Glutamatergic neuron (in vitro differentiated cells): ENCODE data around the gene ADAP1. TPM values are rescaled to one million over a fixed set of nuclear protein-coding genes. Genes with fewer than 3 reads are reported as not detected.
A peak's percentile ranks its signal among the peaks of the same experiment; 100 is the strongest.

Experiments used
- DNase-seq: peaks from one replicate; pipeline ENCODE4 v3.0.0; 2022
- H3K27ac Mint-ChIP-seq: one replicate; pipeline ENCODE4 v1.8.0; 2020; ENCODE audit warnings: mild to moderate bottlenecking, mixed read lengths, inconsistent platforms; ENCODE audit not compliant: unreplicated experiment
- H3K27me3 Mint-ChIP-seq: one replicate; pipeline ENCODE4 v1.8.0; 2020; ENCODE audit warnings: mild to moderate bottlenecking, moderate library complexity, mixed read lengths, inconsistent platforms; ENCODE audit not compliant: unreplicated experiment
- H3K36me3 Mint-ChIP-seq: one replicate; pipeline ENCODE4 v1.8.0; 2020; ENCODE audit warnings: mild to moderate bottlenecking, mixed read lengths, inconsistent platforms; ENCODE audit not compliant: unreplicated experiment
- H3K4me1 Mint-ChIP-seq: one replicate; pipeline ENCODE4 v1.8.0; 2020; ENCODE audit warnings: mild to moderate bottlenecking, low read depth, mixed read lengths, inconsistent platforms; ENCODE audit not compliant: unreplicated experiment
- H3K4me3 Mint-ChIP-seq: one replicate; pipeline ENCODE4 v1.8.0; 2020; ENCODE audit warnings: mild to moderate bottlenecking, mixed read lengths, inconsistent platforms; ENCODE audit not compliant: unreplicated experiment
- H3K9me3 Mint-ChIP-seq: one replicate; pipeline ENCODE4 v1.8.0; 2020; ENCODE audit warnings: mild to moderate bottlenecking, moderate library complexity, mixed read lengths, inconsistent platforms; ENCODE audit not compliant: unreplicated experiment
- CTCF ChIP-seq: fragments of 200-600 bp; sonication (generic); IDR thresholded peaks from one replicate; pipeline ENCODE4 v1.5.0; 2021; ENCODE audit not compliant: partially characterized antibody, unreplicated experiment
- total RNA-seq: library from RNA; stranded (reverse); fragmentation: NEBNext Ultra II Directional; extraction: Animal tissue kit (Norgen Biotek cat#: 25700); gene quantifications from one replicate; pipeline ENCODE4 v1.2.1, GENCODE V29; 2021; ENCODE audit not compliant: unreplicated experiment

ADAP1 gene
- total RNA-seq, 1 donor from 2014 or later: 61.1 TPM

- no peak for TF ChIP-seq CTCF
- Mint-ChIP-seq H3K27me3 (peaks cover 20% of the 10 kb centered on the region), H3K36me3 (peaks cover 24% of the 10 kb centered on the region), H3K9me3 (peaks cover 15% of the 10 kb centered on the region), H3K27ac (peak overlapping the region; percentile 94), H3K4me1 (peaks cover 34% of the 10 kb centered on the region), H3K4me3 (peak overlapping the region; percentile 12)
- no peak for DNase-seq
Measured at GRCh38 chr7:861222-861621, 93.3 kb downstream of the ADAP1 start.

- no peak for TF ChIP-seq CTCF
- H3K36me3 Mint-ChIP-seq: peaks cover 24% of the 10 kb centered on the region
- H3K4me1 Mint-ChIP-seq: peaks cover 32% of the 10 kb centered on the region
- H3K9me3 Mint-ChIP-seq: peaks cover 15% of the 10 kb centered on the region
- no peak overlapping the region for H3K4me3 Mint-ChIP-seq
- no peak for DNase-seq
- H3K27me3 Mint-ChIP-seq: peaks cover 20% of the 10 kb centered on the region
- peak overlapping the region; percentile 2 for H3K27ac Mint-ChIP-seq
Measured at GRCh38 chr7:860149-860548, 94.3 kb downstream of the ADAP1 start.

GRCh38 chr7:859359-860030 lies 95.0 kb downstream of the ADAP1 start:
- Mint-ChIP-seq H3K4me3 (no peak overlapping the region), H3K27ac (peak overlapping the region; percentile 69), H3K4me1 (peaks cover 32% of the 10 kb centered on the region), H3K9me3 (peaks cover 15% of the 10 kb centered on the region), H3K36me3 (peaks cover 24% of the 10 kb centered on the region), H3K27me3 (peaks cover 22% of the 10 kb centered on the region)
- no peak for TF ChIP-seq CTCF
- DNase-seq: no peak

GRCh38 chr7:857661-858060 lies 96.8 kb downstream of the ADAP1 start:
- Mint-ChIP-seq H3K4me3 (no peak overlapping the region), H3K4me1 (peaks cover 32% of the 10 kb centered on the region), H3K27me3 (peaks cover 22% of the 10 kb centered on the region), H3K9me3 (peaks cover 17% of the 10 kb centered on the region), H3K27ac (no peak overlapping the region), H3K36me3 (peaks cover 23% of the 10 kb centered on the region)
- DNase-seq: no peak
- TF ChIP-seq CTCF: no peak

- Mint-ChIP-seq H3K27me3 (peaks cover 20% of the 10 kb centered on the region), H3K4me1 (peaks cover 24% of the 10 kb centered on the region), H3K9me3 (peaks cover 21% of the 10 kb centered on the region), H3K4me3 (no peak overlapping the region), H3K36me3 (peaks cover 15% of the 10 kb centered on the region), H3K27ac (no peak overlapping the region)
- no peak for TF ChIP-seq CTCF
- DNase-seq: no peak
Measured at GRCh38 chr7:856444-857095, 97.9 kb downstream of the ADAP1 start.
